GM12872 (cell line): ENCODE measurements around the gene ARHGAP10.

ENCODE experiments used
- TF ChIP-seq, protein P1 (sequence below): IDR thresholded peaks from 3 replicates; pipeline ENCODE4 v1.5.1; 2011; ENCODE audit warnings: low read depth, mild to moderate bottlenecking, low read length, moderate library complexity; ENCODE audit not compliant: insufficient read depth

The ARHGAP10 gene

DNA sequence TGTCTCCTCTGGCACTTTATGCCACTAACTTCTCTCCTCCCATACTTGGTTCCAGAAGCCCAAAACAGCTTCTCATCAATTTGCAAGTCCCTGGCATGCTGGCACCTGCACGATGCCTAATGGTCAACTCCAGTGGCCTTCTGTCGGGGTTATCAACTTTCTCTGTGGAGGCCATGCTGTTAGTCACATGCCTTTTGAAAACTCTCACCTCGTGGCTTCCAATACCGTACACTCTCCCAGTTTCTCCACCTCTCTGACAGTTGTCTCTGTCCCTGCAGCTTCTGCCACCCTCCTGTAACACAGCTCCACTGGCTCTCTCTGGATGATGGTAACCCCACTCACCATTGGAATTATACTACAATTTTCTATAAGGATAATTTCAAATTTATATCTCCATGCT lies 386.3 kb downstream of the ARHGAP10 start:
- TF ChIP-seq, protein P1, sequence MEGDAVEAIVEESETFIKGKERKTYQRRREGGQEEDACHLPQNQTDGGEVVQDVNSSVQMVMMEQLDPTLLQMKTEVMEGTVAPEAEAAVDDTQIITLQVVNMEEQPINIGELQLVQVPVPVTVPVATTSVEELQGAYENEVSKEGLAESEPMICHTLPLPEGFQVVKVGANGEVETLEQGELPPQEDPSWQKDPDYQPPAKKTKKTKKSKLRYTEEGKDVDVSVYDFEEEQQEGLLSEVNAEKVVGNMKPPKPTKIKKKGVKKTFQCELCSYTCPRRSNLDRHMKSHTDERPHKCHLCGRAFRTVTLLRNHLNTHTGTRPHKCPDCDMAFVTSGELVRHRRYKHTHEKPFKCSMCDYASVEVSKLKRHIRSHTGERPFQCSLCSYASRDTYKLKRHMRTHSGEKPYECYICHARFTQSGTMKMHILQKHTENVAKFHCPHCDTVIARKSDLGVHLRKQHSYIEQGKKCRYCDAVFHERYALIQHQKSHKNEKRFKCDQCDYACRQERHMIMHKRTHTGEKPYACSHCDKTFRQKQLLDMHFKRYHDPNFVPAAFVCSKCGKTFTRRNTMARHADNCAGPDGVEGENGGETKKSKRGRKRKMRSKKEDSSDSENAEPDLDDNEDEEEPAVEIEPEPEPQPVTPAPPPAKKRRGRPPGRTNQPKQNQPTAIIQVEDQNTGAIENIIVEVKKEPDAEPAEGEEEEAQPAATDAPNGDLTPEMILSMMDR: no peak

DNA sequence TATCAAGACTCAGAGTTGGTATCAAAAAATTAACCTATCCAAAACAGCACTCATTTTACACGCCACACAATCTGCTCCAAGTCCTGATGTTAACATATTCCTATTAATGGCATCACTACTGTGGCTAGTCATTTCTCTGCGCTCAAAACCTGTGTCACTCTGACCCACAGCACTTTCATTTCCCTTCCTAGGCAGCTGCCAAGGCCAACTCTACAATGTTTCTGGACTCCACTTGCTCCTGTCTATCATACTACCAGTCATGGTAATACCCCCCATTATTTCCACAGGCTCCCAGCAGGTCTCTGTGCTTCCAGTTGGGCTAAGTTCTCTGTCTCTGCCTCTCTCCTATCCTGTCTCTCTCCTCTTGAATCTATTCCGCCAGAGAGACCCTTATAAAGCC lies 386.7 kb downstream of the ARHGAP10 start:
- TF ChIP-seq, protein P1: no peak

DNA sequence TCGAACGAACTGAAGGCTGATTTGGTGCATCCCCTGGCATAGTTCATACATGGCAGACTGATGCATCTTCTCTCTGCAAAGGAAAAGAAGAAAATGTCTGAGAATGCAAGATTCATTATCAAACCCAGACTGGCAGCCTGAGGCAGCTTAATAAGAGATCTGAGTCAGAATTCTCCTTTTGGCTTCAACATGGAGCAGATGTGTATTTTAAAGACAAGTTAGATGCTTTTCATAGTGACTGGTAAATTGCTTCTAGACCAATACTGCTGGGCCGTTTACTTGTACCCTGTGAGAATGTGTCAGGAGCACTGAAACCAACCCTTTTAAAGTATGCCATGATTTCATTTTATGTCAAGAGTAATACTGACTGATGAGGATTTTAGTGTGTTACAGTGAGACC lies 388.3 kb downstream of the ARHGAP10 start:
- TF ChIP-seq, protein P1: no peak
